ENCODE data around the gene EXD3.
A peak's percentile ranks its signal among the peaks of the same experiment; 100 is the strongest.

Gene EXD3

GRCh38 chr9:137294681-137295237 lies 128.2 kb downstream of the EXD3 start:
- no peaks in the 10 kb centered on the region for H3K36me3 ChIP-seq (replicated peaks)
- no peak for DNase-seq
- H3K27me3 ChIP-seq (replicated peaks) = no peaks in the 10 kb centered on the region
- TF ChIP-seq CTCF (IDR thresholded peaks at IDR 0.05; ENCODE audit: low read depth, low read length, missing control alignments) = peak; percentile 65
- in situ Hi-C loops (cut with HindIII; ENCODE audit: low pct_ligation_motif_present, low sequenced_read_pairs) = no loop called here
- H3K27ac ChIP-seq = no peak overlapping the region
- H3K4me3 ChIP-seq (ENCODE audit: low read depth, low read length) = no peak overlapping the region

- Histone ChIP-seq H3K4me3 (ENCODE audit: low read depth, low read length) (no peak overlapping the region), H3K27ac (no peak overlapping the region), H3K27me3 (replicated peaks) (no peaks in the 10 kb centered on the region), H3K36me3 (replicated peaks) (no peaks in the 10 kb centered on the region)
- peak; percentile 57 for DNase-seq
- in situ Hi-C loops (cut with HindIII; ENCODE audit: low pct_ligation_motif_present, low sequenced_read_pairs) = no loop called here
- no peak for TF ChIP-seq CTCF (IDR thresholded peaks at IDR 0.05; ENCODE audit: low read depth, low read length, missing control alignments)
Measured at GRCh38 chr9:137294091-137294680, 128.8 kb downstream of the EXD3 start.

GRCh38 chr9:137293482-137294090 lies 129.4 kb downstream of the EXD3 start:
- no peaks in the 10 kb centered on the region for H3K36me3 ChIP-seq (replicated peaks)
- H3K4me3 ChIP-seq (ENCODE audit: low read depth, low read length) = no peak overlapping the region
- DNase-seq = no peak
- in situ Hi-C loops (cut with HindIII; ENCODE audit: low pct_ligation_motif_present, low sequenced_read_pairs) = no loop called here
- no peak for TF ChIP-seq CTCF (IDR thresholded peaks at IDR 0.05; ENCODE audit: low read depth, low read length, missing control alignments)
- no peaks in the 10 kb centered on the region for H3K27me3 ChIP-seq (replicated peaks)
- no peak overlapping the region for H3K27ac ChIP-seq

- Histone ChIP-seq H3K27ac (no peak overlapping the region), H3K27me3 (replicated peaks) (no peaks in the 10 kb centered on the region), H3K4me3 (ENCODE audit: low read depth, low read length) (no peak overlapping the region), H3K36me3 (replicated peaks) (no peaks in the 10 kb centered on the region)
- DNase-seq = no peak
- in situ Hi-C loops (cut with HindIII; ENCODE audit: low pct_ligation_motif_present, low sequenced_read_pairs) = no loop called here
- TF ChIP-seq CTCF (IDR thresholded peaks at IDR 0.05; ENCODE audit: low read depth, low read length, missing control alignments) = no peak
Measured at GRCh38 chr9:137293094-137293481, 129.9 kb downstream of the EXD3 start.

- Histone ChIP-seq H3K36me3 (replicated peaks) (no peaks in the 10 kb centered on the region), H3K27me3 (replicated peaks) (no peaks in the 10 kb centered on the region), H3K27ac (no peak overlapping the region), H3K4me3 (ENCODE audit: low read depth, low read length) (no peak overlapping the region)
- in situ Hi-C loops (cut with HindIII; ENCODE audit: low pct_ligation_motif_present, low sequenced_read_pairs) = no loop called here
- DNase-seq = peak; percentile 74
- peak; percentile 80 for TF ChIP-seq CTCF (IDR thresholded peaks at IDR 0.05; ENCODE audit: low read depth, low read length, missing control alignments)
Measured at GRCh38 chr9:137286975-137287383, 136.0 kb downstream of the EXD3 start.

All from brain microvascular endothelial cell (primary cell).